Measurements from ENCODE around the gene FBXO2.

FBXO2 gene

GRCh38 chr1:11654137-11654938 is at the start of gene FBXO2, which contains the start of gene FBXO44:
FBXO2 (minus strand) TSS chr1:11654429; CDS start chr1:11654340, 89 bp downstream.
FBXO44 (plus strand) TSS chr1:11654877; CDS start chr1:11655836, 959 bp downstream.
- peak; percentile 57 to 72 for DNase-seq

DNA sequence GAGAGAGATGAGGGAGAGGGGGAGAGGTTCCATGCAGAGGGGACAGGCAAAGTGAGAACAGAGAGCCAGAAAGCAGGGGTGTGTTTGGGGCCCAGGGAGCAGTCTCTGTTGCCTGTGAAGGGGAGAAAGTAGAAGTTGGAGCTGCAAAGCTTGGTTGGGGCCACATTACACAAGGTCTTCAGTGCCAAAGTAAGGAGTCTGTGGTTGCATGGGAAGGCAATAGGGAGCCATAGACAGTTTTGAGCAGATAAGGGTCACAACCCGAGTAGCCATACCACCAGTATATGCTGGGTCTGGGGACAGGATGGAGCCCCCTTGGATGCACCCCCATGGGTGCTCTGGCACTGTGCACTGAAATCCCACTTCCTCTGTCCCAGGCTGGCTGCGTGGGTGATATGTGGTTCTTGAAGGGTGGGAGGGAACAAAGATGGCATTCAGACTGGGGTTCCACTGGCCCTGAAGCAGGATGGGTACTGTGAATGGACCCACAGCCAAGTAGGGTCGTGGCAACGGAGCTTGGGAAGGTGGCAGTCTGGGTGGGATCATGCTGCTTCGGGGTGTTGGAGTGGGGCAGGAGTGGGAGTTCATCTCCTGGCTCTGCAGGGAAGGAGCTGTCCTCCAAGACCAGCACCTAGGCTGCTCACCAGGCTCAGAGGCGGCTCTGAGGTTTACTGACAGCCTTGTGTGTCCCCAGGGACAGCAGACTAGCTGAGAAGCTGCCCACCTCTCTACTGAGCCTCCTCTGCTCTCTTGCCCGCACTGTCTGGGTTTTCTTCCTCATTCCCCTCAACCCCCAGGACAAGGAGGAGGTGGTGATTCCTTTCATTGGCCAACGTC is 49.3 kb upstream of the FBXO2 start:
- DNase-seq: no peak

GRCh38 chr1:11701981-11702803 is 48.0 kb upstream of the FBXO2 start:
- no peak for DNase-seq

DNA sequence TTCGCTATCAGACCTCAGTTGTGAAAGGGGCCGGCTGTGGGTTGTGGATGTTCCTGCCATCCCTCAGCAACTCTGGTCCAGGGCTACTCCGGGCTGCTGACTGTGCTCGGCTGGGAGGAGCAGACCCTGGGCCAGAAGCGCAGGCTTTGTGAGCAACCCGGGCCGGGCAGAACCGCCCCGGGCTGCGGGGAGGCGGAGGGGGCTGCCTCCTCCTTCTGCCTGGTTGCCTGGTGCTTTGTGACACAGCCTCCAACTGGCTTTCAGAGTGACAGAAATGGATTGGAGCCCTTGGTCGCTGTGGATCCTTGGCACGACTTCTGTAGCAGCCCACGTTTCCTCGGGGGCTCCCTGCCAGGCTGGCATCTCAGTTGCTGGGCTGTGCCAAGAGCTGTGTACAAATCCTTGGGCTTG is 47.3 kb upstream of the FBXO2 start:
- no peak for DNase-seq

GRCh38 chr1:11700601-11701467 is 46.6 kb upstream of the FBXO2 start:
- DNase-seq: no peak

GRCh38 chr1:11697893-11698210 is 43.6 kb upstream of the FBXO2 start:
- no peak for DNase-seq

DNA sequence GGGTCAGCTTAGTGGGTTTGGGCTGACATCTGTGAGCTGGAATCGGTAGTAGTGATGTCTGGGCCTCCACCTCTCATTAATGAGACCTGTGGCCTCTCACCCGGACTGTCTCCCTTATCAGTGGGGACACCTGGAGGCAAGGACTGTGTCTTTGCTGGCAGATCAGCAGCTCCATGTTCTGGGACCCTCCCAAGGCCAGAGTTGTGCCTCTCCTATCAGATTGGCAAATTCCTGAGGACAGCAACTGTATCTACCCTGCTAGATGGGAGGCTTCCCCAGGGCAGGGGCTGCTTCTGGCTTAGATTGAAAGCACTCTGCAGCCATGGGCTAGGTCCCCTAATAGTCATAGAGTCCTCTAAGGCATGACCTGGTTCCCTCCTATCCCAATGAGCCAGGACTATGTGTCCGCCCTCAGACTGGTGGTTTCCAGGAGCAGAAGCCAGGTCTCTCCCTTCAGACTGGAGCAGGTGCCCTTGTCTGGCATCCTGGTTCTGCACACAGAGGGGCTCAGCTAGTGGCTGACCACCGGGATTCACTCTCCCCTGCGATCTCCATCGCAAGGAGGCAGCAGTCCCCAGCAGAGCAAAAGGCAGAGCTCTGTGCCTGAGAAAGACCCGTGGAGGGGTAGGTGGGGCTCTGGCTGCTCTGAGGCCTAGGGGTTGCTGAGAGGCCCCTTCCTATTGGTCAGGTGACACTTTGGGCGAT is 43.1 kb upstream of the FBXO2 start:
- no peak for DNase-seq

DNA sequence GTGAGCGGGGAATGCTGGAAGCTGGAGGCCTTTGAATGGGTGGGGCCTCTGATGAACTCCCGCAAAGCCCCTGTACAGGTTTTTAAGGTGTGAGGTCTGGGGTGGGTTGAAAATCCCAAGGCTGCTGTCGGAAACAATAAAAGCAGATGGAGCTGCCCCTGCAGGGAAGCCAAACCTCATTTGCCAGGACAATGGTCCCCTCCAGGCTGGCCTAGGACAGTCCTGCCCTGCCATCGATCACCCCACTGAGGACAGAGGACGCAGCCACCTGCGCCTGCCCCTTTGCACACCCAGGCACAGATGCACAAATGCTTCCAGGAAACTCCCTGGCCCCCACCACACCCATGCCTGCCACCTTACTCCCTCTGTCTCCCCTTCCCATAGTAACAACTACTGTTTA is 41.6 kb upstream of the FBXO2 start:
- no peak for DNase-seq

- DNase-seq: no peak
Measured at GRCh38 chr1:11693917-11694316, 39.7 kb upstream of the FBXO2 start.

- DNase-seq: peak; percentile 45 to 57
Measured at GRCh38 chr1:11693024-11693590, 38.9 kb upstream of the FBXO2 start.

DNA sequence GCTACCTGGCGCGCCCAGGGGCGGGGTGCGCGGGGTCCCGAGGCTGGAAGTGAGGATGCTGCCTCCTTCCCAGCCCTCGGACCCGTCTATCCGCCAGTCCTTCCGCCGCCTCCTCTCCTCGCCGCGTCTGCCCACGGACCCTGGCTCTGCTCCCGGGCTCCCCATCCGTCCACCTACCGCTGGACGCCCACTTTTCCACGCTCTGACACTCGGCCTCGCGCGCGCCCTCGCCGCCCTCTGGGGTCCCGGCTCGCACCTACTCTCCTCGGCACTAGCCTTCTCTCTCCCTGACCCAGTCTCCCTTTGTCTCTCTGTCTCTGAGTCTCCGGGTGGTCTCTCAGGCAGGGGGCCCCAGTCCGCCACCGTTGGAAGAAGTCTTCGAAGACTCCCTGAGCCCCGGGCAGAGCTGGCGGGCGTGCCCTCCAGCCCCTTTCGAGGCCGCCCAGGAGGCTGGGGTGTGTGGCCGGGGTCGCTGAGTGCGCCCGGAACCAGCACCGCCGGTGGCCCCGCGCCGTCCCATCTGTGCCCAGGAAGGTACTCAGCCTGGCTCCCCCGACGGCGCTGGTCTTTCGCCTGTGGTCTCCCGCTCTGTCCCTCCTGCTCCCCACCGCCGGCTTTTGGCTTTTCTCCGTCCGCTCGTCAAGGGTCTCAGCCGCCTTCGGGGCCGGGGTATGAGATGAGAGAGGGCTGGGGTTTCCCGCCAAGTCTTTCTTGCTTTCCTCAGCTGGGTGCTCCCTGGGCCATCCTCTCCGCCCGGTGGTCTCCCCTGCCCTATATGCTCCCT is 37.9 kb upstream of the FBXO2 start:
- no peak for DNase-seq

DNA sequence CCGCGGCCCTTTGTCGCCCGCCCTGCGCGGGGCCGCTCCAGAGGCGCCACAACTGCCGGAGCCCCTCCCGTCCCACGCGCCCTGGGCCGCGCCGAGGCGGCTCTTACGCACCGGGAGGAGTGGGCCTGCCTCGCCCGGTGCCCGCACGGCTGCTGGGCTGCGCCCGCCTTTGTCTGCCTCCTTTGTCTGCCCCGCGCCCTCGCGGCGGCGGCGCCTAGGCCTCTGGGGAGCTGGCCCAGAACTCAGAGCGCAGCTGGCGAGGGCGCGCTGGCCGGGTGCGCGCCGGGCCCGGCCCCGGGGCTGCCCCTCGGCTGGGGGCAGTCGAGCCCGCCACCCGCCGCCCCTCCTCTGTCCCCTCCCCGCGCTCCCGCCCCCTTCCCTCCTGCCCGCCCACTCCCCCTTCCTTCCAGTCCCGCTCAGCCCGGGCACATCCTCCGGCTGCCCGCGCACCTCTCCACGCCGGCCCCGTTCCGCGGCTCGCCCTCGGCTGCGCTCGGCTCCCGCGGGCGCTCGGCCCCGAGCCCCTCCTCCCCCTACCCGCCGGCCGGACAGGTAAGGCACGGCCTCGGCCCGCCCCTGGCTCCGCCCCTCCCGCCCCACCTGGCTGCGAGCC is 37.2 kb upstream of the FBXO2 start, which contains the start of gene DRAXIN:
Gene DRAXIN, plus strand, starts transcription at position 409 of the 613 bp plus-strand sequence. CDS start 14,549 bp downstream, outside the sequence.
- no peak for DNase-seq

DNA sequence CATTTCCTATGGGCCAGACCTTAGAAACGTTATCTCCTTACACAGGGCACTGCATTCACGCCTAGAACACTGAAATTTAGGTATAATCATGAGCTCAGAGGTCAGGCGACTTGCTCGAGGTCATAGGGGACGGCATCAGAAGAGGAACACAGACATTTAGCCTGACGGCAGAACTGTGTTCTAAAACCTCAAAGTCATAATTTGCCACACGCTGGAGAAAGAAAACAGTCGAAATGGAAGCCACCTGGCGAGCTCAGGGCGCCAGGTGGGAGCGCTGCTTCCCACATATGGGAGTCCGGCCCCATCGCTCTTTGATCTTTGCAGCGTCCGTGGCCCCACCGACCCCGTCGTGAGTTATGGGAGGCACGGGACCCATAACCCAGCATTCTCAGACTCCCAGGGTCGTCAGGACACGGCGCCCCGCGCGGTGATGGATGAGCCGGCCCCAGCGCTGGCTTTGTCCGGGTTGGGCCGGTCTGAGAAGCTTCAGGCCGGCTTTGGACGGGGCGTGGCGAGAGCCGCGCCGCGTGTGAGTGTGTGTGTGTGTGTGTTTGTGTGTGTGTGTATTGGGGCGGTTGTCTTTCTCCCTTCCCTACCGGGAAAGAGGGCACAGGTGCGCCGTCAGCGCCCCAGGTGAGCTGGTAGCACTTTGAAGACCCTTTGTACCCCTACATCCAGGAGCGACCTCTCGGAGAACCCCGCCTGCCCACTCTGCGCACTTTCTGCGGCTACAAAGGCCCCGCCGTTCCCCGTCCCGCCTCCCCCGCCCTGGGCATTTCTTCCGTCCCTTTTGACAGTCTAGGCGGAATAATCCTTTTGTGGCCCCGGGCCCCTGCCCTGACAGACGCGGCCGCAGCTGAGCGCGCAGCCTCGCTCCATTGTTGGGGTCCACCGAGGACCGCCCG is 36.4 kb upstream of the FBXO2 start:
- no peak for DNase-seq

DNA sequence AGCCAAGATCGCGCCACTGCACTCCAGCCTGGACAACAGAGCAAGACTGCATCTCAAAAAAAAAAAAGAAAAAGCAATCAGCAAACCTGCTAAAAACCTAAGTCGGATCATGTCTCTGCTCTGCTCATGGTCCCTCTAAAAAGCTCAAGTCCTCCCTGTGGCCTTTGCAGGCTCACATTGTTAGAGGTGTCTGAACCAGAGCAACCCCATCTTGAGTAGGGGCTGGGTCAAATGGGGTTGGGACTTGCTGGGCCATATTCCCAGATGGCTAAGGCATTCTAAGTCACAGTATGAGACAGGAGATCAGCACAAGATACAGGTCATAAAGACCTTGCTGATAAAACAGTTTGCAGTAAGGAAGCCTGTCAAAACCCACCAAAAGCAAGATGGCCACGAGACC is 34.3 kb upstream of the FBXO2 start:
- DNase-seq: no peak

- no peak for DNase-seq
Measured at GRCh38 chr1:11685210-11685752, 31.1 kb upstream of the FBXO2 start.

GRCh38 chr1:11684070-11684469 is 29.8 kb upstream of the FBXO2 start:
- DNase-seq: no peak

GRCh38 chr1:11682799-11683198 is 28.6 kb upstream of the FBXO2 start:
- DNase-seq: no peak

DNA sequence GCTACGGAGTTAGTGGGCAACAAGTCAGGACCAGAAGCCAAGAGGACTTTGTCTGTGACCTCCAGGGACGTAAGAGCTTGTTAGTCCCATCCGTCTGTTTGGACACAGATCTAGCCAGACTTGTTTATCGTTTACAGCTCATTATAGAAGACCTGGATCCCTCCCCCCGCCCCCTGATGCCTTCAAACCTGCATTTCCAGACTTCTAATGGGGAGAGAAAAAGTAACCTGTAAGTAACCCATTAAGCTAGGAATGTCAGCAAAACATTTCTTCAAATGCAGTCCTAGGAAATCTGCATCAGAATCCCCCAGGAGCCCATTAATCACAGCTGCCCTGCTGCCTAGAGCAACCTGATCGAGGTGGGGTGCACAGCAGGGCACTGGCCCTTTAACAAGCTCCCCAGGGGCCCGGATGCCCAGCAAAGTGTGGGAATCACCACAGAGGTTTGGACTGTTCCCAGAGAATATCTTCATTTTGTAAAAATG is 28.1 kb upstream of the FBXO2 start:
- no peak for DNase-seq

Measured in CD4-positive, alpha-beta T cell treated with Interleukin-1 beta for 1 hour (primary cell).